ENCODE results near the gene KIF21A.

KIF21A gene

GRCh38 chr12:39441963-39442830 lies 723 bp downstream of the KIF21A start:
- no peaks in the 10 kb centered on the region for H3K9me3 Mint-ChIP-seq
- H3K27ac Mint-ChIP-seq, result peak overlapping the region; percentile 98
- peaks cover 27% of the 10 kb centered on the region for H3K4me1 Mint-ChIP-seq
- no peaks in the 10 kb centered on the region for H3K27me3 Mint-ChIP-seq
- H3K4me3 Mint-ChIP-seq, result peak overlapping the region; percentile 94
- no peaks in the 10 kb centered on the region for H3K36me3 Mint-ChIP-seq

- no peaks in the 10 kb centered on the region for H3K27me3 Mint-ChIP-seq
- H3K4me3 Mint-ChIP-seq, result peak overlapping the region; percentile 94
- H3K36me3 Mint-ChIP-seq, result no peaks in the 10 kb centered on the region
- no peak overlapping the region for H3K27ac Mint-ChIP-seq
- H3K9me3 Mint-ChIP-seq, result no peaks in the 10 kb centered on the region
- peaks cover 27% of the 10 kb centered on the region for H3K4me1 Mint-ChIP-seq
These were observed 1.5 kb downstream of the KIF21A start for GRCh38 chr12:39441189-39441962.

- no peaks in the 10 kb centered on the region for H3K27me3 Mint-ChIP-seq
- H3K27ac Mint-ChIP-seq, result peak overlapping the region; percentile 47
- H3K9me3 Mint-ChIP-seq, result no peaks in the 10 kb centered on the region
- H3K4me3 Mint-ChIP-seq, result peak overlapping the region; percentile 47
- peaks cover 27% of the 10 kb centered on the region for H3K4me1 Mint-ChIP-seq
- no peaks in the 10 kb centered on the region for H3K36me3 Mint-ChIP-seq
These were observed 2.1 kb downstream of the KIF21A start for GRCh38 chr12:39440781-39441180.

GRCh38 chr12:39440101-39440500 lies 2.8 kb downstream of the KIF21A start:
- H3K4me1 Mint-ChIP-seq, result peaks cover 27% of the 10 kb centered on the region
- no peaks in the 10 kb centered on the region for H3K36me3 Mint-ChIP-seq
- H3K27ac Mint-ChIP-seq, result peak overlapping the region; percentile 46
- H3K4me3 Mint-ChIP-seq, result no peak overlapping the region
- no peaks in the 10 kb centered on the region for H3K9me3 Mint-ChIP-seq
- H3K27me3 Mint-ChIP-seq, result no peaks in the 10 kb centered on the region

- Mint-ChIP-seq H3K27ac (no peak overlapping the region), H3K4me3 (no peak overlapping the region), H3K27me3 (no peaks in the 10 kb centered on the region), H3K4me1 (peaks cover 4% of the 10 kb centered on the region), H3K36me3 (peaks cover 3% of the 10 kb centered on the region), H3K9me3 (no peaks in the 10 kb centered on the region)
These were observed 7.4 kb downstream of the KIF21A start for GRCh38 chr12:39435531-39435930.

GRCh38 chr12:39431797-39432196 lies 11.1 kb downstream of the KIF21A start:
- Mint-ChIP-seq H3K9me3 (no peaks in the 10 kb centered on the region), H3K4me3 (no peak overlapping the region), H3K27me3 (no peaks in the 10 kb centered on the region), H3K36me3 (peaks cover 5% of the 10 kb centered on the region), H3K4me1 (peaks cover 6% of the 10 kb centered on the region), H3K27ac (no peak overlapping the region)

GRCh38 chr12:39431002-39431796 lies 11.7 kb downstream of the KIF21A start:
- H3K27ac Mint-ChIP-seq, result no peak overlapping the region
- H3K4me3 Mint-ChIP-seq, result no peak overlapping the region
- H3K9me3 Mint-ChIP-seq, result no peaks in the 10 kb centered on the region
- no peaks in the 10 kb centered on the region for H3K27me3 Mint-ChIP-seq
- peaks cover 5% of the 10 kb centered on the region for H3K36me3 Mint-ChIP-seq
- H3K4me1 Mint-ChIP-seq, result peaks cover 6% of the 10 kb centered on the region

- H3K9me3 Mint-ChIP-seq, result no peaks in the 10 kb centered on the region
- H3K4me1 Mint-ChIP-seq, result peaks cover 6% of the 10 kb centered on the region
- H3K27ac Mint-ChIP-seq, result no peak overlapping the region
- H3K27me3 Mint-ChIP-seq, result no peaks in the 10 kb centered on the region
- peaks cover 5% of the 10 kb centered on the region for H3K36me3 Mint-ChIP-seq
- H3K4me3 Mint-ChIP-seq, result no peak overlapping the region
These were observed 13.1 kb downstream of the KIF21A start for GRCh38 chr12:39429809-39430208.

- no peak overlapping the region for H3K27ac Mint-ChIP-seq
- no peaks in the 10 kb centered on the region for H3K9me3 Mint-ChIP-seq
- peaks cover 6% of the 10 kb centered on the region for H3K4me1 Mint-ChIP-seq
- no peak overlapping the region for H3K4me3 Mint-ChIP-seq
- peaks cover 4% of the 10 kb centered on the region for H3K36me3 Mint-ChIP-seq
- no peaks in the 10 kb centered on the region for H3K27me3 Mint-ChIP-seq
These were observed 15.5 kb downstream of the KIF21A start for GRCh38 chr12:39427360-39427808.

- Mint-ChIP-seq H3K4me1 (peaks cover 6% of the 10 kb centered on the region), H3K4me3 (no peak overlapping the region), H3K27me3 (no peaks in the 10 kb centered on the region), H3K36me3 (peaks cover 4% of the 10 kb centered on the region), H3K27ac (no peak overlapping the region), H3K9me3 (no peaks in the 10 kb centered on the region)
These were observed 16.2 kb downstream of the KIF21A start for GRCh38 chr12:39426636-39427240.

GRCh38 chr12:39420043-39420442 lies 22.9 kb downstream of the KIF21A start:
- Mint-ChIP-seq H3K9me3 (no peaks in the 10 kb centered on the region), H3K4me3 (no peak overlapping the region), H3K27ac (peak overlapping the region; percentile 15), H3K4me1 (no peaks in the 10 kb centered on the region), H3K27me3 (no peaks in the 10 kb centered on the region), H3K36me3 (peaks cover 2% of the 10 kb centered on the region)

GRCh38 chr12:39419471-39419870 lies 23.4 kb downstream of the KIF21A start:
- no peak overlapping the region for H3K4me3 Mint-ChIP-seq
- no peaks in the 10 kb centered on the region for H3K27me3 Mint-ChIP-seq
- H3K36me3 Mint-ChIP-seq, result peaks cover 2% of the 10 kb centered on the region
- H3K9me3 Mint-ChIP-seq, result no peaks in the 10 kb centered on the region
- H3K4me1 Mint-ChIP-seq, result peaks cover under 1% of the 10 kb centered on the region
- H3K27ac Mint-ChIP-seq, result no peak overlapping the region

GRCh38 chr12:39417916-39418315 lies 25.0 kb downstream of the KIF21A start:
- peaks cover 6% of the 10 kb centered on the region for H3K4me1 Mint-ChIP-seq
- H3K4me3 Mint-ChIP-seq, result no peak overlapping the region
- no peak overlapping the region for H3K27ac Mint-ChIP-seq
- H3K36me3 Mint-ChIP-seq, result peaks cover 3% of the 10 kb centered on the region
- H3K27me3 Mint-ChIP-seq, result no peaks in the 10 kb centered on the region
- no peaks in the 10 kb centered on the region for H3K9me3 Mint-ChIP-seq

- Mint-ChIP-seq H3K4me3 (no peak overlapping the region), H3K4me1 (peaks cover 6% of the 10 kb centered on the region), H3K27me3 (no peaks in the 10 kb centered on the region), H3K36me3 (peaks cover 3% of the 10 kb centered on the region), H3K9me3 (no peaks in the 10 kb centered on the region), H3K27ac (no peak overlapping the region)
These were observed 28.8 kb downstream of the KIF21A start for GRCh38 chr12:39413836-39414771.
